ENCODE data around the gene CDR2L.

Gene CDR2L

DNA sequence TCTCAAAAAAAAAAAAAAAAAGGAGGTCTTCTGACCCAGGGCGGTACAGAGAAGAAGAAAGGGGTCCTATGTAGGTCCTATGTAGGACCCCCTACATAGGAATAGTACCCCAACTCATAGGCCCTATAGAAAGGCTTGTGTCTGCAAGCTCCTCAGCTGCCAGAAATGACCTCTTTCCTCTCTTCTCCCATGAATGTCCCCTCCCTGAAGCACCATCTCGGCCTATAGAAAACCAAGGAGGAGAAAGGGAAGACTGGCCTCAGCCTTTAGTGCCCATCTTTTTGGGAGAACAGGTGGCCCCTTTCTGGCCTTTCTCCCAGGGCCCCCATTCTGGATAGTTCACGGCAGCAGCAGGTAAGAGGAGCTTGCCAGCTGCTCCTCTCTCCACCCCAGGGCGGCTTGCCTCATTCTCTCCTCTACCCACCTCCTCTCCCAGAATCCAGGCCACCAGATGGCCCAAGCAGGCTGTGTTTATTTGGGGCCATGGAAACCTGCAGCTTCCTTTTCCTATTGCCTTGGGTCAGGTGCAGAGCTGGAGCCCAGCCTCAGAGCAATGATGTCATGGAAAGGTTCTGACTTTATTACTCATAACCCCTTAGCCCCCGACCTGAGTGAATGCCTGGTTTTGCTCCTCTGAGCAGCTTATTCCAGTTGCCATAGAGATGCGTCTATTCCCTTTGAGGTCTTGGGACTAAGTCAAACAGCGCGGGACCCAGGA, 23.4 kb downstream of the CDR2L start:
- no peak overlapping the region for H2AFZ ChIP-seq (ENCODE audit: low read length)

GRCh38 chr17:75011401-75012095, 24.1 kb downstream of the CDR2L start:
- TF ChIP-seq EZH2 (optimal IDR thresholded peaks at IDR 0.05; ENCODE audit: low read depth, low read length) (no peak), EZH2phosphoT487 (IDR thresholded peaks at IDR 0.05; ENCODE audit: low read length) (no peak)
- TF ChIP-seq, protein P1, sequence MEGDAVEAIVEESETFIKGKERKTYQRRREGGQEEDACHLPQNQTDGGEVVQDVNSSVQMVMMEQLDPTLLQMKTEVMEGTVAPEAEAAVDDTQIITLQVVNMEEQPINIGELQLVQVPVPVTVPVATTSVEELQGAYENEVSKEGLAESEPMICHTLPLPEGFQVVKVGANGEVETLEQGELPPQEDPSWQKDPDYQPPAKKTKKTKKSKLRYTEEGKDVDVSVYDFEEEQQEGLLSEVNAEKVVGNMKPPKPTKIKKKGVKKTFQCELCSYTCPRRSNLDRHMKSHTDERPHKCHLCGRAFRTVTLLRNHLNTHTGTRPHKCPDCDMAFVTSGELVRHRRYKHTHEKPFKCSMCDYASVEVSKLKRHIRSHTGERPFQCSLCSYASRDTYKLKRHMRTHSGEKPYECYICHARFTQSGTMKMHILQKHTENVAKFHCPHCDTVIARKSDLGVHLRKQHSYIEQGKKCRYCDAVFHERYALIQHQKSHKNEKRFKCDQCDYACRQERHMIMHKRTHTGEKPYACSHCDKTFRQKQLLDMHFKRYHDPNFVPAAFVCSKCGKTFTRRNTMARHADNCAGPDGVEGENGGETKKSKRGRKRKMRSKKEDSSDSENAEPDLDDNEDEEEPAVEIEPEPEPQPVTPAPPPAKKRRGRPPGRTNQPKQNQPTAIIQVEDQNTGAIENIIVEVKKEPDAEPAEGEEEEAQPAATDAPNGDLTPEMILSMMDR (IDR thresholded peaks at IDR 0.05; ENCODE audit: low read length): no peak

More for the DNA sequence above, 23.4 kb downstream of the CDR2L start:
- no peaks in the 10 kb centered on the region for H3K9me3 ChIP-seq (replicated peaks; ENCODE audit: insufficient read depth, low read length)
- H4K20me1 ChIP-seq (ENCODE audit: insufficient read depth, low read length): no peaks in the 10 kb centered on the region
- H3K9me2 ChIP-seq (replicated peaks; ENCODE audit: insufficient read depth, low read length): no peaks in the 10 kb centered on the region
- peaks cover 24% of the 10 kb centered on the region for H3K79me2 ChIP-seq (ENCODE audit: low read length)
- H3K4me2 ChIP-seq (ENCODE audit: low read depth, low read length): no peak overlapping the region
- H3K4me1 ChIP-seq (ENCODE audit: low read length): peaks cover 8% of the 10 kb centered on the region
- H3K36me3 ChIP-seq (replicated peaks; ENCODE audit: insufficient read depth, low read length): no peaks in the 10 kb centered on the region
- H3K27ac ChIP-seq (ENCODE audit: low read length): no peak overlapping the region
- no peak overlapping the region for H3K9ac ChIP-seq (ENCODE audit: low read length)
- no peak overlapping the region for H3K4me3 ChIP-seq (ENCODE audit: low read length)
- no peak for DNase-seq
- peaks cover 37% of the 10 kb centered on the region for H3K27me3 ChIP-seq (replicated peaks; ENCODE audit: insufficient read depth, low read length)
- no peak for TF ChIP-seq EZH2phosphoT487 (IDR thresholded peaks at IDR 0.05; ENCODE audit: low read length)
- TF ChIP-seq EZH2 (optimal IDR thresholded peaks at IDR 0.05; ENCODE audit: low read depth, low read length): no peak
- TF ChIP-seq, protein P1 (IDR thresholded peaks at IDR 0.05; ENCODE audit: low read length): no peak
- no peaks in the 10 kb centered on the region for H3F3A ChIP-seq (ENCODE audit: insufficient read depth, low read length)

GRCh38 chr17:75012096-75012345, 24.6 kb downstream of the CDR2L start:
- H3K4me3 ChIP-seq (ENCODE audit: low read length): peak overlapping the region; percentile 93
- H3K27me3 ChIP-seq (replicated peaks; ENCODE audit: insufficient read depth, low read length): peaks cover 25% of the 10 kb centered on the region
- H3K79me2 ChIP-seq (ENCODE audit: low read length): peaks cover 29% of the 10 kb centered on the region
- H4K20me1 ChIP-seq (ENCODE audit: insufficient read depth, low read length): no peaks in the 10 kb centered on the region
- H3K36me3 ChIP-seq (replicated peaks; ENCODE audit: insufficient read depth, low read length): no peaks in the 10 kb centered on the region
- DNase-seq: no peak
- peak overlapping the region; percentile 79; the same call in 1 of the 2 replicates for H3K9ac ChIP-seq (ENCODE audit: low read length)
- H3K9me3 ChIP-seq (replicated peaks; ENCODE audit: insufficient read depth, low read length): no peaks in the 10 kb centered on the region
- no peak for TF ChIP-seq EZH2 (optimal IDR thresholded peaks at IDR 0.05; ENCODE audit: low read depth, low read length)
- TF ChIP-seq, protein P1 (IDR thresholded peaks at IDR 0.05; ENCODE audit: low read length): no peak
- no peak for TF ChIP-seq EZH2phosphoT487 (IDR thresholded peaks at IDR 0.05; ENCODE audit: low read length)
- no peaks in the 10 kb centered on the region for H3F3A ChIP-seq (ENCODE audit: insufficient read depth, low read length)
- peak overlapping the region; percentile 83 for H3K4me2 ChIP-seq (ENCODE audit: low read depth, low read length)
- H3K4me1 ChIP-seq (ENCODE audit: low read length): peaks cover 8% of the 10 kb centered on the region
- H2AFZ ChIP-seq (ENCODE audit: low read length): peak overlapping the region; percentile 71
- H3K9me2 ChIP-seq (replicated peaks; ENCODE audit: insufficient read depth, low read length): no peaks in the 10 kb centered on the region
- H3K27ac ChIP-seq (ENCODE audit: low read length): no peak overlapping the region

More at GRCh38 chr17:75011401-75012095, 24.1 kb downstream of the CDR2L start:
- H3K36me3 ChIP-seq (replicated peaks; ENCODE audit: insufficient read depth, low read length): no peaks in the 10 kb centered on the region
- peak overlapping the region; percentile 83; the same call in 1 of the 2 replicates for H3K4me2 ChIP-seq (ENCODE audit: low read depth, low read length)
- peaks cover 8% of the 10 kb centered on the region for H3K4me1 ChIP-seq (ENCODE audit: low read length)
- peaks cover 27% of the 10 kb centered on the region for H3K79me2 ChIP-seq (ENCODE audit: low read length)
- H3F3A ChIP-seq (ENCODE audit: insufficient read depth, low read length): no peaks in the 10 kb centered on the region
- H3K4me3 ChIP-seq (ENCODE audit: low read length): no peak overlapping the region; the same call in 1 of the 2 replicates
- peak overlapping the region; percentile 71 for H2AFZ ChIP-seq (ENCODE audit: low read length)
- H3K9me3 ChIP-seq (replicated peaks; ENCODE audit: insufficient read depth, low read length): no peaks in the 10 kb centered on the region
- H3K27me3 ChIP-seq (replicated peaks; ENCODE audit: insufficient read depth, low read length): peaks cover 30% of the 10 kb centered on the region
- H4K20me1 ChIP-seq (ENCODE audit: insufficient read depth, low read length): no peaks in the 10 kb centered on the region
- no peak overlapping the region for H3K9ac ChIP-seq (ENCODE audit: low read length)
- H3K9me2 ChIP-seq (replicated peaks; ENCODE audit: insufficient read depth, low read length): no peaks in the 10 kb centered on the region
- H3K27ac ChIP-seq (ENCODE audit: low read length): no peak overlapping the region
- DNase-seq: no peak
